T47D (cell line): ENCODE measurements around the gene CDH20.

Experiments used
- DNase-seq, 2 experiments: peaks; one replicate each; pipeline versions ENCODE4 v3.0.0 to v3.0.0-alpha.2; 2011 to 2012; ENCODE audit warnings: low read depth in 1 of 2, low spot score in 1 of 2
- JUND ChIP-seq: IDR thresholded peaks from 2 replicates; pipeline ENCODE4 v1.6.1; 2012; ENCODE audit warnings: low read depth
- in situ Hi-C: cut with HindIII; loops from 2 replicates; pipeline ENCODE4 v1.10.0; 2016; ENCODE audit warnings: low sequenced_read_pairs, low pct_unique_long_range_greater_than_20kb

The CDH20 gene

GRCh38 chr18:61554117-61554776 lies 221.0 kb downstream of the CDH20 start:
- DNase-seq: no peak
- in situ Hi-C loops: no loop called here
- TF ChIP-seq JUND: no peak

GRCh38 chr18:61554946-61555361 lies 221.7 kb downstream of the CDH20 start:
- in situ Hi-C loops: no loop called here
- TF ChIP-seq JUND: no peak
- DNase-seq: no peak

- in situ Hi-C loops: no loop called here
- no peak for DNase-seq
- TF ChIP-seq JUND: no peak
These were observed 223.1 kb downstream of the CDH20 start for GRCh38 chr18:61556316-61556715.

- in situ Hi-C loops: no loop called here
- no peak for DNase-seq
- no peak for TF ChIP-seq JUND
These were observed 223.6 kb downstream of the CDH20 start for GRCh38 chr18:61556862-61557261.

GRCh38 chr18:61569176-61569892 lies 236.1 kb downstream of the CDH20 start:
- TF ChIP-seq JUND: no peak
- in situ Hi-C loops: no loop called here
- DNase-seq: no peak

- in situ Hi-C loops: no loop called here
- DNase-seq: no peak
- no peak for TF ChIP-seq JUND
These were observed 236.8 kb downstream of the CDH20 start for GRCh38 chr18:61570070-61570469.

GRCh38 chr18:61572084-61572655 lies 238.9 kb downstream of the CDH20 start:
- TF ChIP-seq JUND: no peak
- in situ Hi-C loops: no loop called here
- no peak for DNase-seq

GRCh38 chr18:61572871-61573270 lies 239.6 kb downstream of the CDH20 start:
- in situ Hi-C loops: no loop called here
- no peak for DNase-seq

GRCh38 chr18:61574665-61575064 lies 241.4 kb downstream of the CDH20 start:
- TF ChIP-seq JUND: no peak
- in situ Hi-C loops: no loop called here
- DNase-seq: no peak

More at GRCh38 chr18:61572871-61573270, 239.6 kb downstream of the CDH20 start:
- TF ChIP-seq JUND: no peak

GRCh38 chr18:61575419-61575818 lies 242.2 kb downstream of the CDH20 start:
- in situ Hi-C loops: no loop called here
- DNase-seq: peak in 1 of 2 experiments; percentile 37
- no peak for TF ChIP-seq JUND

- DNase-seq: no peak
- no peak for TF ChIP-seq JUND
- in situ Hi-C loops: no loop called here
These were observed 245.6 kb downstream of the CDH20 start for GRCh38 chr18:61578846-61579245.

GRCh38 chr18:61579581-61579980 lies 246.4 kb downstream of the CDH20 start:
- no peak for TF ChIP-seq JUND
- in situ Hi-C loops: no loop called here
- no peak for DNase-seq

GRCh38 chr18:61580046-61580445 lies 246.8 kb downstream of the CDH20 start:
- in situ Hi-C loops: no loop called here
- no peak for DNase-seq
- TF ChIP-seq JUND: no peak
